IMR-90 (cell line): ENCODE results near the gene TIMM21. TPM values are rescaled to one million over a fixed set of nuclear protein-coding genes. Genes with fewer than 3 reads are reported as not detected.

Experiments
- ATAC-seq: fragments of 200-7000 bp; cut with Tn5 transposase; 2 replicates; pipeline ENCODE4 v1.9.1; 2020; ENCODE audit warnings: low read depth, mild to moderate bottlenecking, moderate library complexity
- BruUV-seq: library from RNA; stranded (reverse); fragments of 400-500 nt; replicated peaks from 2 replicates; lab custom pipeline; 2021; lab: Mats Ljungman, UMichigan
- CTCF ChIA-PET: fragments of 300-600 bp; formaldehyde crosslinking; extraction: SDS; loops from one replicate; lab custom pipeline; 2021; ENCODE audit warnings: antibody characterized with exemption; lab: Yijun Ruan, JAX
- POLR2A ChIA-PET: fragments of 300-600 bp; sonication (Branson Sonifier 250); formaldehyde crosslinking; loops from one replicate; lab custom pipeline; 2022; ENCODE audit warnings: antibody characterized with exemption; ENCODE audit not compliant: unreplicated experiment; lab: Charles Lee
- DNase-seq: peaks from one replicate; pipeline ENCODE4 v3.0.0; 2013
- H2AFZ ChIP-seq: replicated peaks from 2 replicates; pipeline ENCODE3; 2013; ENCODE audit warnings: low read length, mild to moderate bottlenecking; ENCODE audit not compliant: poor library complexity
- H2AK5ac ChIP-seq: 2 replicates; pipeline ENCODE4 v1.6.1; 2013; ENCODE audit warnings: low read depth, low read length, inconsistent platforms
- H2AK9ac ChIP-seq: replicated peaks from 2 replicates; pipeline ENCODE3; 2013; ENCODE audit warnings: mild to moderate bottlenecking, low read depth, low read length, moderate library complexity; ENCODE audit not compliant: poor library complexity
- H2BK120ac ChIP-seq: 2 replicates; pipeline ENCODE4 v1.6.1; 2013; ENCODE audit warnings: low read depth, low read length, inconsistent platforms
- H2BK15ac ChIP-seq: 3 replicates; pipeline ENCODE4 v1.6.1; 2013; ENCODE audit warnings: low read depth, low read length, inconsistent platforms
- H2BK20ac ChIP-seq: 2 replicates; pipeline ENCODE4 v1.6.1; 2013; ENCODE audit warnings: low read depth, mild to moderate bottlenecking, inconsistent platforms, low read length, moderate library complexity
- H2BK5ac ChIP-seq: 2 replicates; pipeline ENCODE4 v1.6.1; 2013; ENCODE audit warnings: mild to moderate bottlenecking, low read depth, low read length, inconsistent platforms; ENCODE audit not compliant: poor library complexity, severe bottlenecking
- H3K14ac ChIP-seq: replicated peaks from 2 replicates; pipeline ENCODE4 v1.6.1; 2013; ENCODE audit warnings: low read depth, low read length, inconsistent platforms
- H3K18ac ChIP-seq: 2 replicates; pipeline ENCODE4 v1.6.1; 2013; ENCODE audit warnings: low read depth, low read length, control low read depth
- H3K23ac ChIP-seq: 2 replicates; pipeline ENCODE4 v1.6.1; 2013; ENCODE audit warnings: low read depth, low read length, inconsistent platforms
- H3K27ac ChIP-seq: 2 replicates; pipeline ENCODE4 v1.5.1; 2013; ENCODE audit warnings: mild to moderate bottlenecking, control low read depth, low read length; ENCODE audit not compliant: insufficient read depth
- H3K27me3 ChIP-seq: 2 replicates; pipeline ENCODE4 v1.6.1; 2013; ENCODE audit warnings: low read length; ENCODE audit not compliant: control insufficient read depth, insufficient read depth
- H3K36me3 ChIP-seq: 2 replicates; pipeline ENCODE4 v1.6.1; 2013; ENCODE audit warnings: low read length, mixed read lengths; ENCODE audit not compliant: control insufficient read depth, insufficient read depth
- H3K4ac ChIP-seq: 2 replicates; pipeline ENCODE4 v1.6.1; 2013; ENCODE audit warnings: low read depth, low read length, inconsistent platforms
- H3K4me1 ChIP-seq: 2 replicates; pipeline ENCODE4 v1.6.1; 2013; ENCODE audit warnings: low read length, mixed read lengths; ENCODE audit not compliant: control insufficient read depth, insufficient read depth
- H3K4me2 ChIP-seq: 2 replicates; pipeline ENCODE4 v1.6.1; 2013; ENCODE audit warnings: low read depth, mild to moderate bottlenecking, control low read depth, low read length, moderate library complexity
- H3K4me3 ChIP-seq: 2 replicates; pipeline ENCODE4 v1.5.1; 2013; ENCODE audit warnings: low read depth, mild to moderate bottlenecking, control low read depth, low read length, moderate library complexity; ENCODE audit not compliant: insufficient read depth
- H3K56ac ChIP-seq: 2 replicates; pipeline ENCODE4 v1.6.1; 2013; ENCODE audit warnings: low read length, inconsistent platforms; ENCODE audit not compliant: insufficient read depth; ENCODE audit errors: extremely low read depth
- H3K79me1 ChIP-seq, 2 experiments: 2 replicates each; pipeline ENCODE4 v1.6.1; 2013; ENCODE audit warnings: low read length in 2 of 2, inconsistent platforms in 1 of 2, low read depth in 1 of 2
- H3K9ac ChIP-seq: 2 replicates; pipeline ENCODE4 v1.6.1; 2013; ENCODE audit warnings: low read depth, low read length, control low read depth
- H3K9me1 ChIP-seq: 2 replicates; pipeline ENCODE4 v1.6.1; 2013; ENCODE audit warnings: low read length, inconsistent platforms; ENCODE audit not compliant: insufficient read depth
- H3K9me3 ChIP-seq: 2 replicates; pipeline ENCODE4 v1.6.1; 2013; ENCODE audit warnings: low read length; ENCODE audit not compliant: control insufficient read depth, insufficient read depth
- H4K20me1 ChIP-seq: 2 replicates; pipeline ENCODE4 v1.6.1; 2013; ENCODE audit warnings: low read length, inconsistent platforms; ENCODE audit not compliant: insufficient read depth
- H4K5ac ChIP-seq: 2 replicates; pipeline ENCODE4 v1.6.1; 2013; ENCODE audit warnings: mild to moderate bottlenecking, low read depth, low read length, control low read depth
- H4K8ac ChIP-seq, 2 experiments: 2 replicates each; pipeline ENCODE4 v1.6.1; 2013; ENCODE audit warnings: low read depth in 2 of 2, low read length in 2 of 2, control low read depth in 1 of 2, inconsistent platforms in 1 of 2
- H4K91ac ChIP-seq: 2 replicates; pipeline ENCODE4 v1.6.1; 2013; ENCODE audit warnings: low read depth, low read length, inconsistent platforms; ENCODE audit not compliant: insufficient read depth
- MAZ ChIP-seq: IDR thresholded peaks from 2 replicates; pipeline ENCODE4 v1.6.1; 2012; ENCODE audit warnings: low read depth, mild to moderate bottlenecking, low read length, improper control_type of control experiment, moderate library complexity, borderline replicate concordance
- MXI1 ChIP-seq: IDR thresholded peaks from 2 replicates; pipeline ENCODE4 v1.6.1; 2012; ENCODE audit warnings: low read depth, mild to moderate bottlenecking, low read length, moderate library complexity, borderline replicate concordance
- RAD21 ChIP-seq: IDR thresholded peaks from 2 replicates; pipeline ENCODE4 v1.6.1; 2012; ENCODE audit warnings: low read length, improper control_type of control experiment
- WGBS, 2 experiments: methylation state at CpG; one replicate each; pipeline versions ENCODE4 v1.1.5 to v1.1.7; 2013; ENCODE audit warnings: missing lambda C conversion rate in 2 of 2; ENCODE audit not compliant: insufficient read length in 1 of 2; ENCODE audit errors: extremely low coverage in 2 of 2; 5-methylcytosine and 5-hydroxymethylcytosine counted together
- dilution Hi-C: fragments of 300-500 bp; cut with HindIII; formaldehyde crosslinking; loops from one replicate; pipeline ENCODE4 v1.14.3; 2018; ENCODE audit warnings: low sequenced_read_pairs; ENCODE audit not compliant: unreplicated experiment
- in situ Hi-C: fragments of 300-500 bp; cut with MboI; formaldehyde crosslinking; loops from 3 replicates; pipeline ENCODE4 v1.14.3; 2019; ENCODE audit warnings: low sequenced_read_pairs, inconsistent platforms, mixed read lengths
- intact Hi-C: fragments of 100-400 bp; cut with micrococcal nuclease; formaldehyde crosslinking; loops from 2 replicates; pipeline ENCODE4 v1.10.0; 2022
- polyA plus RNA-seq, 3 experiments: library from polyadenylated mRNA; depleted of rRNA; stranded (reverse); fragments of >200 nt; gene quantifications; 2 replicates each; pipeline ENCODE4 v1.2.3, GENCODE V29; 2012; ENCODE audit warnings: low replicate concordance in 1 of 3
- total RNA-seq: library from RNA; depleted of rRNA; stranded (reverse); fragments of >200 nt; gene quantifications from 2 replicates; pipeline ENCODE4 v1.2.3, GENCODE V29; 2012

TIMM21 gene
- total and polyA plus RNA-seq, 2 of the 4 experiments (the other 2 are of a cell fraction): 42.8 to 52.7 TPM

DNA sequence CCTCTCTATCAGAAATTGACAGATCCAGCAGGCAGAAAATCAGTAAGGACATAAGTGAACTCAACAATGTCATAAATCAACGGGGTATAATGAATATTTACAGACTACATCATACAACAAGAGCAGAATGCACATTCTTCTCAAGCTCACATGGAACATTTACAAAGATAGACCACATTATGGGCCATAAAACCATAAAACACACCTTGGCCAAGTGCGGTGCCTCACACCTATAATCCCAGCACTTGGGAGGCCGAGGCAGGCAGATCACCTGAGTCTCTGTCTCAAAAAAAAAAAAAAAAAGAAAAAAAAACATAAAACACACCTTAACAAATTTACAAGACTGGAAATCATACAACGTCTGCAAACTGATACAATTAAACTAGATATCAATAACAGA is 37.3 kb upstream of the TIMM21 start:
- Histone ChIP-seq H3K9me3 (peaks cover 3% of the 10 kb centered on the region; the same call in 1 of the 2 replicates), H3K27me3 (no peaks in the 10 kb centered on the region), H3K9ac (no peak overlapping the region), H3K4me3 (no peak overlapping the region), H3K56ac (no peak overlapping the region), H3K4ac (no peak overlapping the region), H4K5ac (no peak overlapping the region), H4K91ac (no peak overlapping the region), H4K20me1 (no peaks in the 10 kb centered on the region), H2AK9ac (no peak overlapping the region), H2AK5ac (no peak overlapping the region), H3K14ac (no peak overlapping the region), H3K27ac (no peak overlapping the region), H3K23ac (no peak overlapping the region), H2BK5ac (no peak overlapping the region), H2BK120ac (no peak overlapping the region), H4K8ac (no peak overlapping the region), H3K4me2 (no peak overlapping the region), H3K79me1 (no peaks in the 10 kb centered on the region), H3K36me3 (no peaks in the 10 kb centered on the region), H2BK15ac (no peak overlapping the region), H3K4me1 (peaks cover 6% of the 10 kb centered on the region), H3K18ac (no peak overlapping the region), H2BK20ac (no peak overlapping the region), H3K9me1 (peaks cover 3% of the 10 kb centered on the region; the same call in 1 of the 2 replicates), H2AFZ (no peak overlapping the region)
- WGBS, 2 experiments: no CpG with 5 or more reads among the region's 4 CpGs
- ATAC-seq (no peak), DNase-seq (no peak)
- in situ Hi-C loops: no loop called here
- dilution Hi-C loops: no loop called here
- ChIA-PET CTCF (interaction anchor here (0.6 to 1.8 kb wide), 2 partner anchors 28 to 651 kb away, joined by 3 to 8 read pairs; no protein-coding TSS in a partner anchor), POLR2A (interaction anchor here (0.7 kb wide), 1 partner anchor 195 kb away, joined by 11 read pairs; no protein-coding TSS in a partner anchor)
- TF ChIP-seq MXI1: no peak
- no peak for TF ChIP-seq MAZ
- TF ChIP-seq RAD21: no peak
- intact Hi-C loops: loop anchor here (10.0 kb wide), 3 partner anchors 596 to 1236 kb away; no protein-coding TSS in a partner anchor
- no TSS peak for BruUV-seq
